GM10266 (cell line): ENCODE results near the gene RAB27B.
"Not testable (repeated sequence)": the region's sequence is repeated elsewhere in the genome, so short reads cannot be mapped to it uniquely, and the experiment has no call there.

Experiments used
- DNase-seq: peaks from one replicate; pipeline ENCODE4 v3.0.0; 2012; ENCODE audit errors: extremely low spot score
- TF ChIP-seq, protein P1 (sequence below): IDR thresholded peaks from 2 replicates; pipeline ENCODE4 v1.5.1; 2012; ENCODE audit warnings: mild to moderate bottlenecking, low read depth; ENCODE audit not compliant: control insufficient read depth, insufficient read depth; ENCODE audit errors: missing control alignments

RAB27B gene

DNA sequence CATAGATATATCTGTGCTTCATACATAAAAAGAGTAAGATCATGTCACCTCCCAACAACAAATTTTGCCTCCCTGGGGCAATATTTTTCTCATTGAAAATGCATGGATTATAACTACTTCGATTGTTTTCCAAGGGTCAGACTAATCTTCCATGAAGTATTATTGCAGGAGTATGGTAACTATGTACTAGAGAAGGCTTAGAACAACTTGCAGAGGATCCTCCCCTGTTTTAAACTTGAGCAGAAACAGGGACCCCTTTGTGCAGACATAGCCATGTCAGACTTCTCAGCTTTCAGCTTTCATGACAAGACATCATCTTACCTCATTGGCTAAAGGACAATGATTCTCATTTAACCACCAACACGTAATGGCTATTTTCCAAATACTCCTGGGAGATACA lies 13.2 kb upstream of the RAB27B start:
- TF ChIP-seq, protein P1, sequence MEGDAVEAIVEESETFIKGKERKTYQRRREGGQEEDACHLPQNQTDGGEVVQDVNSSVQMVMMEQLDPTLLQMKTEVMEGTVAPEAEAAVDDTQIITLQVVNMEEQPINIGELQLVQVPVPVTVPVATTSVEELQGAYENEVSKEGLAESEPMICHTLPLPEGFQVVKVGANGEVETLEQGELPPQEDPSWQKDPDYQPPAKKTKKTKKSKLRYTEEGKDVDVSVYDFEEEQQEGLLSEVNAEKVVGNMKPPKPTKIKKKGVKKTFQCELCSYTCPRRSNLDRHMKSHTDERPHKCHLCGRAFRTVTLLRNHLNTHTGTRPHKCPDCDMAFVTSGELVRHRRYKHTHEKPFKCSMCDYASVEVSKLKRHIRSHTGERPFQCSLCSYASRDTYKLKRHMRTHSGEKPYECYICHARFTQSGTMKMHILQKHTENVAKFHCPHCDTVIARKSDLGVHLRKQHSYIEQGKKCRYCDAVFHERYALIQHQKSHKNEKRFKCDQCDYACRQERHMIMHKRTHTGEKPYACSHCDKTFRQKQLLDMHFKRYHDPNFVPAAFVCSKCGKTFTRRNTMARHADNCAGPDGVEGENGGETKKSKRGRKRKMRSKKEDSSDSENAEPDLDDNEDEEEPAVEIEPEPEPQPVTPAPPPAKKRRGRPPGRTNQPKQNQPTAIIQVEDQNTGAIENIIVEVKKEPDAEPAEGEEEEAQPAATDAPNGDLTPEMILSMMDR: no peak
- no peak for DNase-seq

GRCh38 chr18:54820785-54821275 lies 7.4 kb upstream of the RAB27B start:
- DNase-seq: not testable (repeated sequence)

DNA sequence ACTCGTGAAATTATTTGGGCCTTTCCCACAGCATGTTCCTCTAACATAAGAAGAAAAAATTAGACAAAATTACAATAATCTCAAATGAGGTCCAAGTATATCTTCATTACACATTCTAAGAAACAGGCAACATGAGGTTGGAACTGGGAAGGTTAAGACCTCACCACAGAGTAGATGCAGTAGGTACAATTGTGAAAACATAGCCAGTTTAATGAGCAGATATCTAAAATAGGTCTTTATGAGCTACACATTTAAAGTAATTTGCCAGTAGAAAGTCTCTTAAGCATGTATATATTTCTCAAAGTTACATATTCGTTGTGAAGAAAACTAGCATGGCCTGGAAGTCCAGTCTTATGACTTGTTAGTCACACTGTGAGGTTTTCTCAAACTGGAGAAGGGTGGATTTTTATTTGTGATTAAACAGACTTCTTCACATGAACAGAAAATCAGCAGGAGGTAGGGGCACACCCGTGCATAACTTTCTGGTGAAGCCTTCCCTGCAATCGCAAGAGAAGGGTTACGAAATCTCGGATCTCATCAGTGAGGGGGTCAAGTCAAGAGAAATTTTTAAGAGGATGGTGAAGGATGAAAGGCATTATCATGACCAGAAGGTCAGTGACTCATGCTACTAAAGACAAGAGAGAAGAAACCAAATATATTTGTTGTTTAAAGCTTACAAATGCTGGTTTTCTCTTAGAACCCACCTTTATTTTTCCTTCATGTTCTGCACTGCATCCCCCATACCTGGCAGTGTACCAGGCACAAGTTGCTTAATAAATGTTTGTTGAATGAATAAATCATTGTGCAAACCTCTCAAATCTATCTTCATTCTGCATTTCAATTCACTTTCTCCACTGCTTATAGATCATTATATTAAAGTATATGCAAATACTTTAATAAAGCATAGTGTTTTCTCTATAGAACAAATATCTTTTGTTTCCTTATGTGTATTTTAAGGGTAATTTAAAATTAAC lies 5.1 kb upstream of the RAB27B start:
- no peak for DNase-seq
- TF ChIP-seq, protein P1: no peak

GRCh38 chr18:54824761-54825160 lies 3.5 kb upstream of the RAB27B start:
- TF ChIP-seq, protein P1: no peak
- no peak for DNase-seq

DNA sequence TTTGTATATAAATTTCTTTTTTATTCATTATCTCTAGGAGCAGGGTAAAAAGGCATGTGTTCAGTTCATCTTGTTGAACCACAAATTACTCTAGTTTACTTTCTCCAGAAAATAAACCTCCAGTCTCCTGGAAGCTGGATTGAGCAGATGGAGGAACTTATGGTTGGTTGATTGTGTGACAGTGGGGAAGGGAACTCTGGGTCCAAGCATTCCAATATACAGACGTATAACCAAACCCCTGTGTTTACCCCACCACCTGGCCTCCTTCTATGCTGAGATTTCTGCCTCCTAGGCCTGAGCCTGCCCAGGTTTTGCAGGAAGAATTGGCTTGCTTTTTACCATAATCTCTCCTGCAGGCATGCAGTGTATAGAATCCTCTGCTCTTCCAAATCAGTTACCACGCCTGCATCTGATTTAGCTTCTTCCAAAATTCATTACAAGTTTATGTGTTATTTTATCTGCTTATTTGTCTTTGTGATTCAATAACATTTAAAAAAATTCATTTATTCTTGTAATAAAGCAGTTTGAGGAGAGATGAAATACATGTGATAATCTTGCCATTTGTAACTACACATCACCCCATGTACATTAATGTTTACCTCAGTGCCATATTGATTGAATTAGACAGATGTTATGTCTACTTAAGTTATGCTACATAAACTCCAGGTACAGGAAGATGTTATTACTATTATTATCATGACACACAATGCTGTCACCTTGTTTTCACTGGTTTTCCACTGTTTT lies 2.5 kb upstream of the RAB27B start:
- TF ChIP-seq, protein P1: no peak
- no peak for DNase-seq

GRCh38 chr18:54828986-54829385 lies 709 bp downstream of the RAB27B start:
- DNase-seq: no peak
- TF ChIP-seq, protein P1: no peak

DNA sequence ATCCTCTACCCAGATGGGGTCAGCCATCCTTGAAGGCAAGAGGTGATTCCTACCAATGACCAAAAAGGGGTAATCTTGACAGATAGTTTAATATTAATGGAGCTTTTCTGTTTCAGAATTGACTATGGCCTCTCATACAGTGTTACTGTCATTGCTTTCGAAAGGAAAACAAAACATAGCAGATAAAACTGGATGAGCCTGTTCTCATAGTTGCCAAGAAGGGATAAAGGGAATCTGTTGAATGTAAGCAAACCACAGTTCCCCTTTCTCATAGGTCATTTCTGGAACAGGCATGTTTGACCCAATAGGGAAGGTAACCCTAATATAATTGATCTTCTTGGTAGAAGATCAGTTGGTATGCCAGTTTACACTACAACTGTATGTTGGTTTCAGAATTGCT lies 1.6 kb downstream of the RAB27B start:
- TF ChIP-seq, protein P1: no peak
- no peak for DNase-seq
